Measurements from ENCODE around the gene UVSSA.

Gene UVSSA

GRCh38 chr4:1405636-1406393 is 58.8 kb downstream of the UVSSA start:
- DNase-seq (ENCODE audit: low read depth, low spot score) = no peak
- H3K4me3 ChIP-seq (ENCODE audit: low read depth, low read length) = no peak overlapping the region
- POLR2A ChIA-PET = no interaction called here
- CTCF ChIA-PET = no interaction called here
- TF ChIP-seq CTCF (IDR thresholded peaks at IDR 0.05; ENCODE audit: insufficient read depth, low read length, missing control alignments) = no peak

- no peak for DNase-seq (ENCODE audit: low read depth, low spot score)
- POLR2A ChIA-PET = no interaction called here
- TF ChIP-seq CTCF (IDR thresholded peaks at IDR 0.05; ENCODE audit: insufficient read depth, low read length, missing control alignments) = no peak
- CTCF ChIA-PET = no interaction called here
- no peak within 1 kb of the TSS for H3K4me3 ChIP-seq (ENCODE audit: low read depth, low read length)
These were observed 59.5 kb downstream of the UVSSA start, which contains the start of gene NKX1-1 for GRCh38 chr4:1406394-1406980. NKX1-1 (minus strand) TSS chr4:1406442; CDS start chr4:1406442, 0 bp downstream.

DNA sequence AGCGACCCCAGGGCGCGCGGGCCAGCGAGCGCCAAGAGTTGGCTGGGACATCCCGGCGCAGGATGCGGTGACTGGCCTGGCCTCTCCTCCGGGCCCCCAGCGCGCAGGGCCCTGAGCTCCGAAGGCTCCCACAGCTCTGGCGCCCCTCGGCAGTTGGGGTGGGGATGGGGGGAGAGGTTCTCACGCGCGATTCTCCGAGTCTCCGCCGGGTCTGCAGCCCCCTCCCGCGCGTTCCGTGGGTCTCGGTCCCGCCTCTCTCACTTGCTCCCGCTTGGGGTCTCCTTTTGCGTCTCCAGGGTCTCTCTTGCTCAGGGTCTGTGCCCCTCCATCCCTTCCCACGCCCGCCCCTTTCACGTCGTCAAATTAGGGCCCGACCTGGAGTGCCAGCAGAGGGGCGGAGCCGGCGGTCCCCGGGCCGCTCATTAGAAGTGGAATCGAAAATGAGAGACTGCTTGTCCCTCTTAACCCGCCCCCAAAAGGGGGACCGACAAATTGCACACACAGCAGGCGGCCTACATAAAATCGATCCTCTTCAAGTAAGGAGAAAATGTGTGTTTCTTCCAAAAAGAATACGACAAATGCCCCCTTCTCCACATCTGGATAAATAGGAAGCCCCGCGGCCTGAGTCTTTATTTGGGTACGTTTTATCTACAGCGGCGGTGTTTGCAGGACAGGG is 60.1 kb downstream of the UVSSA start:
- TF ChIP-seq CTCF (IDR thresholded peaks at IDR 0.05; ENCODE audit: insufficient read depth, low read length, missing control alignments) = no peak

GRCh38 chr4:1407657-1408333 is 60.8 kb downstream of the UVSSA start:
- H3K4me3 ChIP-seq (ENCODE audit: low read depth, low read length) = no peak overlapping the region
- no peak for DNase-seq (ENCODE audit: low read depth, low spot score)
- ChIA-PET CTCF (no interaction called here), POLR2A (no interaction called here)
- no peak for TF ChIP-seq CTCF (IDR thresholded peaks at IDR 0.05; ENCODE audit: insufficient read depth, low read length, missing control alignments)

More for the DNA sequence above, 60.1 kb downstream of the UVSSA start:
- H3K4me3 ChIP-seq (ENCODE audit: low read depth, low read length) = no peak overlapping the region
- POLR2A ChIA-PET = no interaction called here
- no peak for DNase-seq (ENCODE audit: low read depth, low spot score)
- CTCF ChIA-PET = no interaction called here

GRCh38 chr4:1408418-1408817 is 61.4 kb downstream of the UVSSA start:
- DNase-seq (ENCODE audit: low read depth, low spot score) = no peak
- ChIA-PET POLR2A (no interaction called here), CTCF (no interaction called here)
- no peak overlapping the region for H3K4me3 ChIP-seq (ENCODE audit: low read depth, low read length)
- no peak for TF ChIP-seq CTCF (IDR thresholded peaks at IDR 0.05; ENCODE audit: insufficient read depth, low read length, missing control alignments)

DNA sequence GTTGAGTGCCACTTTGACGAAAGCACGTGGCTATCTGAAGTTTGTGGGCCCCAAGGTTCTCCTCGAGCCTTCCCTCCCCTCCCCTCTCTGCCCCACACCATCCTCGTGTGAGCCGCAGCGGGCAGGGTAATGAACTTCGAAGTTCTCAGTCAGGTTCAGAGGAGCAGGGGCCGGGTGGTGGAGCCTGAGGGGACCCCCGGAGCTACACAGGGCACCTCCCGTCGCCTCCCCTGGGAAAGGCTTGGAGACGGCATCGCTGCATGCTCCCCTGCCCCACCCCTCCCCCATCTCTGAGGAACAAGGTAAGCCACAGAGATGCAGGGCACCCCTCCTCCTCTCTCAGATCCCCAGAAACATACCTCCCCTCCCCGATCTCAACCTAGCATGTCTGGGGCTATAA is 62.1 kb downstream of the UVSSA start:
- no peak for TF ChIP-seq CTCF (IDR thresholded peaks at IDR 0.05; ENCODE audit: insufficient read depth, low read length, missing control alignments)
- DNase-seq (ENCODE audit: low read depth, low spot score) = no peak

More for the DNA sequence above, 62.1 kb downstream of the UVSSA start:
- POLR2A ChIA-PET = no interaction called here
- CTCF ChIA-PET = no interaction called here
- no peak overlapping the region for H3K4me3 ChIP-seq (ENCODE audit: low read depth, low read length)
